GM13977 (cell line): ENCODE results near the gene MIEF2.

Experiments
- DNase-seq: peaks from one replicate; pipeline ENCODE4 v3.0.0; 2012; ENCODE audit warnings: low spot score
- in situ Hi-C: fragments of 300-500 bp; cut with MboI; formaldehyde crosslinking; loops from one replicate; pipeline ENCODE4 v1.12.0; 2022; ENCODE audit warnings: low sequenced_read_pairs, low pct_unique_long_range_greater_than_20kb, mixed read lengths, inconsistent platforms; ENCODE audit not compliant: unreplicated experiment
- TF ChIP-seq, protein P1 (sequence below): IDR thresholded peaks from 2 replicates; pipeline ENCODE4 v1.5.1; 2012; ENCODE audit warnings: mild to moderate bottlenecking, control low read depth; ENCODE audit not compliant: insufficient read depth; ENCODE audit errors: extremely low read depth, missing control alignments

Gene MIEF2

GRCh38 chr17:18229254-18229653 is 31.2 kb upstream of the MIEF2 start:
- no peak for DNase-seq
- TF ChIP-seq, protein P1, sequence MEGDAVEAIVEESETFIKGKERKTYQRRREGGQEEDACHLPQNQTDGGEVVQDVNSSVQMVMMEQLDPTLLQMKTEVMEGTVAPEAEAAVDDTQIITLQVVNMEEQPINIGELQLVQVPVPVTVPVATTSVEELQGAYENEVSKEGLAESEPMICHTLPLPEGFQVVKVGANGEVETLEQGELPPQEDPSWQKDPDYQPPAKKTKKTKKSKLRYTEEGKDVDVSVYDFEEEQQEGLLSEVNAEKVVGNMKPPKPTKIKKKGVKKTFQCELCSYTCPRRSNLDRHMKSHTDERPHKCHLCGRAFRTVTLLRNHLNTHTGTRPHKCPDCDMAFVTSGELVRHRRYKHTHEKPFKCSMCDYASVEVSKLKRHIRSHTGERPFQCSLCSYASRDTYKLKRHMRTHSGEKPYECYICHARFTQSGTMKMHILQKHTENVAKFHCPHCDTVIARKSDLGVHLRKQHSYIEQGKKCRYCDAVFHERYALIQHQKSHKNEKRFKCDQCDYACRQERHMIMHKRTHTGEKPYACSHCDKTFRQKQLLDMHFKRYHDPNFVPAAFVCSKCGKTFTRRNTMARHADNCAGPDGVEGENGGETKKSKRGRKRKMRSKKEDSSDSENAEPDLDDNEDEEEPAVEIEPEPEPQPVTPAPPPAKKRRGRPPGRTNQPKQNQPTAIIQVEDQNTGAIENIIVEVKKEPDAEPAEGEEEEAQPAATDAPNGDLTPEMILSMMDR: no peak
- in situ Hi-C loops: no loop called here

DNA sequence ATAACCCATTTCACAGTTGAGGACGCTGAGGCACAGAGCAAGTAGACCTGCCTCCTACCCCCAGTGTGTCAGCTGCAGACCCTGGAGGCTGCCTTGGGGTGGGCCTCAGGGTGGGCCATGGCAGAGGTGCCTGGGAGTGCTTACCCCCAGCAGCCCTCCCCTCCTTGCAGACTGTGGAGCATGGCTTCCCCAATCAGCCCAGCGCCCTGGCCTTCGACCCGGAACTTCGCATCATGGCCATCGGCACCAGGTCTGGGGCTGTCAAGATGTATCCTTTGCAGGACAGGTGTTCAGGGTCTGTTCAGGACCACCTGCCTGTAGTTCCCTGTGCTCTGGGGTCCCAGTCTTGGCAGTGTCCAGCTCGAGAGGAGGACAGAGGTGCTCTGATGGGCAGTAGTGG is 30.7 kb upstream of the MIEF2 start:
- in situ Hi-C loops: no loop called here
- DNase-seq: no peak
- TF ChIP-seq, protein P1: no peak

DNA sequence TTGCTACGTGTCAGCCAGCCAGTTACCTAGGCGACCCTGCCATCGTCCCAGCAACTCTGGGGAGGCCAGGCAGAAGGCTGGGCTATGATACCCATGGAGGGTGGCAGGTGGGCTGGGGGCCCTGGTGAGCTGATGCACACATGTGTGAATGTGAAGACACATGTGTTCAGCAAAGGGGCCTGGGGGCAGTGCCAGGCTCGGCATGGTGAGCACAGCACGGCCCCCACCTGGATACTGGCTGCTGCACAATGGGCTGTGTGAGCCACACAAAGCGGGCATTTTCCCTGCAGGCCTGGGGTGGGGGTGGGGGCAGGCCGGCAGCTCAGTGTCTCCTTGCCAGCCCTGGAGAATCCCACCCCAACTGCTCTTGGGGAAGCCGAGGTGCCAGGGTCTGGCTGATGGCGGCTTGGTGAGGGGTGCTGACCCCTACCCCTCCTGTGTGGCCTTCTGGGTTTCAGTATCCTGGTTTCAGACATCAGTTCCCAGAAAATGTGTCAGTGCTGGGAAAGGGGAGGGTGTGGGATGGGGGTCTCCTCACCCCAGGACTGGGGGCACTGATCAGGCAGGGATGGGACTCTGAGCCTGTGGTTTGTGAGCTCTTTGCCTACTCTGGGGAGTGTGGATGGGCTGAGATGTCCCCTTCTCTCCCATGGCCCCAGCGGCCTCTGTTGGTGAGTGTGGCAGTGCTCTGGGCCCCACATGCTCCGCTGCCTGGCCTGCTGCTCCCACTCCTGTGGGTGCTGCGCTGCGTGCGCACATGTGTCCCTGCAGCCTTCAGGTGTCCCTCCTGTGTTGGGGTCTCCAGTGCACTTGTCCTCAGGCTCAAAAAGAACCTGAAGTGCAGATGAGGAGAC is 29.9 kb upstream of the MIEF2 start:
- no peak for DNase-seq
- TF ChIP-seq, protein P1: no peak
- in situ Hi-C loops: no loop called here

- no peak for DNase-seq
- TF ChIP-seq, protein P1: no peak
- in situ Hi-C loops: no loop called here
These were observed 29.3 kb upstream of the MIEF2 start for GRCh38 chr17:18231164-18231563.

DNA sequence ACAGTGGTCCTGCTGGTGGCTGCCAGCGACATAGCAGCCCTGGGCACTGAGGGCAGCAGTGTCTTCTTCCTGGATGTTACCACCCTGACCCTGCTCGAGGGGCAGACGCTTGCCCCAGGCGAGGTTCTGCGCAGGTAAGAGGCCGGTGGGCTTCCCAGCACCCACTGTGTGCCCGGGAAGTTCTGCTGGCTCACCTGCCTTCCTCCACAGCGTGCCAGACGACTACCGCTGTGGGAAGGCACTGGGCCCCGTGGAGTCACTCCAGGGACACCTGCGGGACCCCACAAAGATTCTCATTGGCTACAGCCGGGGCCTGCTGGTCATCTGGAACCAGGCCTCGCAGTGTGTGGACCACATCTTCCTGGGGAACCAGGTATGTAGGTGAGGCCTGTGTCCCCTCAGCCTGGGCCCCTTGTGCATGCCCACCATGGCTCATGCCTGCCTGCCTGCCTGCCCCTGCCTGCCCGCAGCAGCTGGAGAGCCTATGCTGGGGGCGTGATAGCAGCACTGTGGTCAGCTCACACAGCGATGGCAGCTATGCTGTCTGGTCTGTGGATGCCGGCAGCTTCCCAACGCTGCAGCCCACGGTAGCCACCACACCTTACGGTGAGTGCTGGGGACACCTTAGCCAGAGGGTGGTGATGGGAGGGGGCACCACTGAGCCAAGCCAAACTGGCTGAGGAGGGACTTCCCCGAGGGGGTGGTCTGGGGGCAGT is 26.5 kb upstream of the MIEF2 start:
- DNase-seq: no peak
- TF ChIP-seq, protein P1: no peak
- in situ Hi-C loops: no loop called here

- in situ Hi-C loops: no loop called here
- TF ChIP-seq, protein P1: no peak
- DNase-seq: no peak
These were observed 25.5 kb upstream of the MIEF2 start for GRCh38 chr17:18234853-18235380.
